NCI-H526 (cell line): ENCODE results near the gene ORM1.
"Not testable (repeated sequence)": the region's sequence is repeated elsewhere in the genome, so short reads cannot be mapped to it uniquely, and the experiment has no call there.

Source experiments
- DNase-seq, 2 experiments: peaks; one replicate each; lab custom pipeline; 2025; lab: John Stamatoyannopoulos, UW

The ORM1 gene

DNA sequence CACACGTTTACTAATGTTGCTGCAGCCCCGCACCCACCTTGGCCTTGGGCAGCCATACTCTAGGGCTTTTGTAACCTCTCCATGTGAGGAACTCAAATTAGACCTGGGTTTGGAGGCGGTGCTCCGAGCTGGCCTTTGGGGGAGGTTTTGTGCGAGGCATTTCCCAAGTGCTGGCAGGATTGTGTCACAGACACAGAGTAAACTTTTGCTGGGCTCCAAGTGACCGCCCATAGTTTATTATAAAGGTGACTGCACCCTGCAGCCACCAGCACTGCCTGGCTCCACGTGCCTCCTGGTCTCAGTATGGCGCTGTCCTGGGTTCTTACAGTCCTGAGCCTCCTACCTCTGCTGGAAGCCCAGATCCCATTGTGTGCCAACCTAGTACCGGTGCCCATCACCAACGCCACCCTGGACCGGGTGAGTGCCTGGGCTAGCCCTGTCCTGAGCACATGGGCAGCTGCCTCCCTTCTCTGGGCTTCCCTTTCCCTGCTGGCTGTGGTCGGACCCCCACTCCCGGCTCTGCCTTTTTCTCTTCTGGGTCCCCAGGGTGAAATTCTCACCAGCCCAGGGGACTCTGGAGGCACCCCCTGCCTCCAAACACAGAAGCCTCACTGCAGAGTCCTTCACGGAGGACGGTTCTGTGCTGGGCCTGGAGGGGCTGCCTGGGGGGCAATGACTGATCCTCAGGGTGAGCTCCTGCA is at the start of gene ORM1:
TSS of gene ORM1 (plus strand) at position 268 of the 701 bp plus-strand sequence. CDS start at position 304, 36 bp downstream.
- not testable (repeated sequence) for DNase-seq

GRCh38 chr9:114273461-114273881 is 49.4 kb upstream of the ORM1 start:
- no peak for DNase-seq

DNA sequence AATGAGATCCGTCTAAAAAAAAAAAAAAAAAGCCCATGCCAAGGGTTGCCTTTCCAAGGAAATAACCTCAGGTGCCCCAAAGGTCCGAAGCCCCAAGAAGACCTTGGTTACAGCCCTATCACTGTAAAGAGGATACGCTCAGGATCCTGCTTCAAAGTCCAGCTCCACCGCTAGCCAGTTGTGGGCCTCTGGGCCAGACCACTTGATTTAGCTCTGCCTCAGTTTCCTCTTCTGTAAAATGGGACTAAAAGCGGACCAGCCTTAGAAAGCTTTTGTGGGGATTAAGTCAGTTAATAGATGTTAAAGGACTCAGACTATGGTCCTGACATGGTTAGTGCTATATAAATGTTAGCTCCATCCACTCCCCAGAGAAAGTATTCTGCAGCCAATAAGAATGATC is 48.7 kb upstream of the ORM1 start:
- no peak for DNase-seq

DNA sequence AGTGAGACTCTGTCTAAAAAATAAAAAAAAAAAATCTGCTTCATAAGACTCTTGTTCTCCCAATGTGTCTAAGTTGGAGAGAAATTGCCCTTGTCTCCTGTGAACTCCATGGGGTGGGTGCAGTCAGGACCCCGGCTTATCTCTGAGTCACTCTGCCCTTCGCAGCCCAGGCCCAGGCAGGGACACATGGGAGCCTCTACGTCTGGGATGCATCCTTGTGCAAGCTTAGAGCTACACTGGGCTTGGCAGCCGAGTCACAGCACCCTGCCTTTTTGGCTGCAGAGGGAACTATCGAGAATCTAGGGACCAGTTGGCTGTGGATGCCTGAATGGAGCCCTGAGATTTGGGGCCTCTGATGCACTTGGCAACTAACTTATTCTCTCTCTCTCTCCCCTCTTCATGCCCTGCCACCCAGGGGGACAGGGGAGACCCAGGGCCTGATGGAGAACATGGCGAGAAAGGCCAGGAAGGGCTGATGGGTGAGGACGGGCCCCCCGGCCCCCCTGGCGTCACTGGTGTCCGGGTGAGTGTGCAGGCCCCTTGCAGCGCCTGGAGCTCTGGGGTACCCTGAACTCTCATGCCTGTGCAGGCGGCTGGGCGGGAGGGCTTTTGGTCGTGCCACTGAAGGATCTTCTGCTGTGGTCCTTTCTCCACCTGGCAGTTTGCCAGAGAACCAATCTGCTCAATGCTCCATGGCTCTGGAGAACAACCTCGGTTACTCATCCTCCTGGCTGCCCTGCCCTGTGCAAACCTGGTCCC is 47.5 kb upstream of the ORM1 start:
- no peak for DNase-seq

DNA sequence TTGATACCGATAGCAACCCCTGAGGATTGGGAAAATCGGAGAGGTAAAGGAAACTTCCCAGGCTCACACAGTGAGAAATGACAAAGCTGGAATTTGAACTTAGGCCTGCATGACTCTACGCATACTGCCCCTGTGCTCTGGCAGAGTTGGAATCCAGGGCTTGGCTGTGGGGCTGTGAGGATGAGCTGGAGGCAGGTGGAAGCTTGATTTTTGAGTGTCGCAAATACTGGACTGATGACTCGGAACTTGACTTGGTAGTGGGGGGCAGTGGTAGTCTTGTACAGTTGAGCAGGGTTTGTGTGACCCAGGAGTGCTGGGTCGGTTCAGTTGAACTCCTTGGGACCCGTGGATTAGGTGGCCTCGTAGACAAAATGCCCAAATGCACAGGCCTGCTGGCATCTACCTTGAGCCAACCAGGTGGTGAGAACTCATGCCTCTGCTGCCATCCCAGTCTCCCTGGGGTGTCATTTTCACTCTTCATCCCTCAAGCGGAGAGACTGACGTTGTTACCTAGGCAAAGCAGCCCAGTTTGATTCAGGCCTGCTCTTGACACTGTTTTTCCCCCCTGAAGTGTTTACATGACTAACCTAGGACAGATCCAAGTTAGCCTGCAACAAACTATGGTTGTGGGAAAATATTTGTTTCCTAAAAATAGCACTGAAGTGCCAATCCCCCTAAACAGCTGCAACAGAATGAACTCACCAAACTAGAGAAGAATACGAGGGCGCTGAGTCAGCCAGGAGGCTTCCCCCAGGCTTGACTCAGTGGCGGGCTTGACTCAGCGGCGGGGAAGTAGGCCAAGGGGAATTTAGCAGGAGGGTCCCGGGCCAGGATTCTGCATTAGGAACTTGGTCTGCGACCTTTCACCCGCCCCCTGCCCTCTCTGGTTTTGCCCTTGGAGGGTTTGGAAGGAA is 45.7 kb upstream of the ORM1 start:
- DNase-seq: no peak

- DNase-seq: no peak
Observed at GRCh38 chr9:114278356-114278755, 44.5 kb upstream of the ORM1 start.

- DNase-seq: no peak
Observed at GRCh38 chr9:114278881-114279570, 43.9 kb upstream of the ORM1 start.

DNA sequence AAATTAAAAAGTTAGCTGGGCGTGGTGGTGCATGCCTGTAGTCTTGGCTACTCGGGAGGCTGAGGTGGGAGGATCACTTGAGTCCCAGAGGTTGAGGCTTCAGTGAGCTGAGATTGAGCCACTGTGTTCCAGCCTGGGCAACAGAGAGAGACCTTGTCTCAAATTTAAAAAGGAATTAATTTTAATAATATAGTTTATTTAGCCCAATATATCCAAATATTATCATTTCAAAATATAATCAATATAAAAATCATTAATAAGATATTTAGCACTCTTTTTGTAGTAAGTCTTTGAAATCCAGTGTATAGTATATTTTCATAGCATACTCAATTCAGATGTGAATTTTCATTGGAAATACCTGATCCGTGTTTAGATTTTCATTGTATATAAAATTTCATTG is 43.2 kb upstream of the ORM1 start:
- DNase-seq: no peak

GRCh38 chr9:114280636-114281472 is 42.0 kb upstream of the ORM1 start:
- no peak for DNase-seq

- DNase-seq: no peak
Observed at GRCh38 chr9:114281473-114282103, 41.3 kb upstream of the ORM1 start.

DNA sequence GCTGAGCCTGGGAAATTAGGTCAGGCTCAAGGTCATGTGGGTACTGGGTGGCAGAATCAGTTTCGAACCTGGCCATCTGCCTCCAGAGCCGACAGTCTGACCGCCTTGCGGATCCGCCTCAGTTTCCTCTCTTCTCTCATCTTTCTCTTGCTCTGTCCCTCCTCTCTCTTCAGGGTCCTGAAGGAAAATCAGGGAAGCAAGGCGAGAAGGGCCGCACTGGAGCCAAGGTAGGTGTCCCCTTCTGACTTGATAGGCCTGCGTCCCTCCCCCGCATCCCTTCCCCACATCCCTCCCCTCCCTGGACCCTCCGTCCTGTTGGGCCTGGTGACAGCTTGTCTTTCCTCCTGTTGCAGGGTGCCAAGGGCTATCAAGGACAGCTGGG is 40.8 kb upstream of the ORM1 start:
- no peak for DNase-seq

GRCh38 chr9:114282507-114282906 is 40.4 kb upstream of the ORM1 start:
- no peak for DNase-seq

DNA sequence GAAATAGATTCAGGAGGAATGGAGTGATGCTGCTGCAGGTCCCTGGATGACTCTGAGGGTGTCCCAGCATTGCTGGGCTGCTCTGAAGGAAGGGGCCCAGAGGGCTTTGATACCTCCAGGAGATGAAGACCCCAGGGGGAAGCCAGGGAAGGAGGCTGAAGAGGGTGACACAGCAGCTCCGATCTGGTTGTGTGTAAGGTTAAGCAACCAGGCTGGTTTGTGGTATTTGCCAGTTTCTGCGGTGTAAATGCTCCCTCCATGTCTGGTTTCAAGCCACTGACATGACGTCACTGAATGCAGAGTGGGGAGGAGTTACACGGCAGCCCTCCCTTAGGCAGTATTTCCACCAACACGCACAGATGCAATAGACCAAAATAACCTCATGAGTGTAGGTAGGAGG is 40.0 kb upstream of the ORM1 start:
- no peak for DNase-seq

- DNase-seq: no peak
Observed at GRCh38 chr9:114283551-114284111, 39.3 kb upstream of the ORM1 start.

GRCh38 chr9:114284316-114285060 is 38.4 kb upstream of the ORM1 start:
- no peak for DNase-seq

GRCh38 chr9:114285166-114285867 is 37.6 kb upstream of the ORM1 start:
- DNase-seq: no peak

DNA sequence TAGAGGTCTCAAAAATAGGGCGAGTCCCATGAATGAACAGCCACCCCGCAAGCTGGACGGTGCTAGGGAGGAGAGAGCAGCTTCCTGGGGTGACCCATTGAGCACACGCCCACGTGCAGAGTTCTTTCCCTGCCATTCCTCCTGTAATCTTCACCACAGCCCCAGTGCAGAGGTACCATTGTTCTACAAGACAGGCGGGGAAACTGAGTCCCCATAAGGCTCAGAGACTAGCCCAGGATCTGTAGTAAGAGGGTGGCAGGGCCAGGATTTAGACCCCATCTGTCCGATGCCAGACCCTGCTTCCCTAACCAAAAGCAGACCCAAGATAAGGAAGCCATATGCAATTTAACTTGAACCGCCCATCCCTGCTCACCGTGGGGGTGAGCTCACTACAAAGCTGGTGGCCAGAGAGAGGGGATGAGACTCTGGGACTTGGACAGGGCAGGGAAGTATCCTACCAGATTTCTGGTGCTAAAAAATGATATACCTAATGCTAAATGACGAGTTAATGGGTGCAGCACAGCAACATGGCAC is 36.7 kb upstream of the ORM1 start:
- no peak for DNase-seq

- no peak for DNase-seq
Observed at GRCh38 chr9:114287001-114287762, 35.7 kb upstream of the ORM1 start.
